Astrocyte of the cerebellum (primary cell): ENCODE measurements around the gene CCDC184.
"Not testable (repeated sequence)": the region's sequence is repeated elsewhere in the genome, so short reads cannot be mapped to it uniquely, and the experiment has no call there.

Experiments used
- DNase-seq: peaks from one replicate; pipeline ENCODE4 v3.0.0-alpha.2; 2011; ENCODE audit warnings: low read depth
- H3K4me3 ChIP-seq: 2 replicates; pipeline ENCODE4 v1.5.1; 2011; ENCODE audit warnings: mild to moderate bottlenecking, low read depth, low read length, moderate library complexity
- in situ Hi-C: cut with HindIII; loops from 2 replicates; pipeline ENCODE4 v1.10.0; 2017; ENCODE audit warnings: low sequenced_read_pairs
- TF ChIP-seq, protein P1 (sequence below): IDR thresholded peaks from 2 replicates; pipeline ENCODE4 v1.5.1; 2012; ENCODE audit warnings: low read length, low read depth, moderate library complexity, mild to moderate bottlenecking; ENCODE audit errors: missing control alignments

Gene CCDC184

GRCh38 chr12:48220701-48221100, 37.3 kb downstream of the CCDC184 start:
- no peak overlapping the region for H3K4me3 ChIP-seq
- in situ Hi-C loops = no loop called here
- TF ChIP-seq, protein P1, sequence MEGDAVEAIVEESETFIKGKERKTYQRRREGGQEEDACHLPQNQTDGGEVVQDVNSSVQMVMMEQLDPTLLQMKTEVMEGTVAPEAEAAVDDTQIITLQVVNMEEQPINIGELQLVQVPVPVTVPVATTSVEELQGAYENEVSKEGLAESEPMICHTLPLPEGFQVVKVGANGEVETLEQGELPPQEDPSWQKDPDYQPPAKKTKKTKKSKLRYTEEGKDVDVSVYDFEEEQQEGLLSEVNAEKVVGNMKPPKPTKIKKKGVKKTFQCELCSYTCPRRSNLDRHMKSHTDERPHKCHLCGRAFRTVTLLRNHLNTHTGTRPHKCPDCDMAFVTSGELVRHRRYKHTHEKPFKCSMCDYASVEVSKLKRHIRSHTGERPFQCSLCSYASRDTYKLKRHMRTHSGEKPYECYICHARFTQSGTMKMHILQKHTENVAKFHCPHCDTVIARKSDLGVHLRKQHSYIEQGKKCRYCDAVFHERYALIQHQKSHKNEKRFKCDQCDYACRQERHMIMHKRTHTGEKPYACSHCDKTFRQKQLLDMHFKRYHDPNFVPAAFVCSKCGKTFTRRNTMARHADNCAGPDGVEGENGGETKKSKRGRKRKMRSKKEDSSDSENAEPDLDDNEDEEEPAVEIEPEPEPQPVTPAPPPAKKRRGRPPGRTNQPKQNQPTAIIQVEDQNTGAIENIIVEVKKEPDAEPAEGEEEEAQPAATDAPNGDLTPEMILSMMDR = no peak
- DNase-seq = no peak

DNA sequence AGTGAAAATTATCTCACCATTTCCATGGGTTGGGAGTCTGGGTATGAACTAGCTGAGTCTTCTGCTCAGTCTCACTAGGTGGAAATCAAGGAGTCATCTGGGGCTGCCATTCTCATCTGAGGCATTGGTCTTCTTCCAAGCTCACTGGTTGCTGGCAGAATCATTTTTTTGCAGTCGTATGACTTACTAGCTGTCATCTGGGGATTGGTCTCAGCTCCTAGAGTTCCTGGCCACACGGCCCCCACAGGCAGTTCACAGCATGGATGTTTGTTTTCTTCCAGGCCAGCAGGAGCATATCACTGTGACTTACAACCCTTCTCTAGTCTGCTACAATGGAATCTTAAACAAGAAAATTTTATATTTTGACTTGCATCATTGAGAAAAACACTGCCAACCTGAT, 38.2 kb downstream of the CCDC184 start:
- no peak for DNase-seq
- no peak overlapping the region for H3K4me3 ChIP-seq
- in situ Hi-C loops = no loop called here
- TF ChIP-seq, protein P1 = no peak

DNA sequence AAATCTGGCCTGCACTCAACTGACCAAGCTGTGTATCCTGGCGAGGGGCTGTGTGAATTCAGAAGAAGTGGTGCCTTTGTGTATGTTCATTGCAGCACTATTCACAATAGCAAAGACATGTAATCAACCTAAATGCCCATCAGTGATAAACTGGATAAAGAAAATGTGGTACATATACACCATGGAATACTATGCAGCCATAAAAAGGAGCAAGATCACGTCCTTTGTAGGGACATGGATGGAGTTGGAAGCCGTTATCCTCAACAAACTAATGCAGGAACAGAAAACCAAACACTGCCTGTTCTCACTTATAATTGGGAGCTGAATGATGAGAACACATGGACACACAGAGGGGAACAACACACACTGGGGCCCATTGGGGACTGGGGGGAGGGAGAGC, 41.1 kb downstream of the CCDC184 start:
- in situ Hi-C loops, DNase-seq: not testable (repeated sequence)

GRCh38 chr12:48231169-48231958, 47.9 kb downstream of the CCDC184 start:
- H3K4me3 ChIP-seq, in situ Hi-C loops, DNase-seq: not testable (repeated sequence)

More for the DNA sequence above, 41.1 kb downstream of the CCDC184 start:
- not testable (repeated sequence) for H3K4me3 ChIP-seq
